A673 (cell line): Measurements from ENCODE around the gene RFPL4A.

Experiments
- EZH2 ChIP-seq: fragments of 200-600 bp; sonication (generic); IDR thresholded peaks from 2 replicates; pipeline ENCODE4 v1.6.1; 2017; ENCODE audit warnings: borderline replicate concordance, low read depth, mild to moderate bottlenecking, mixed read lengths, antibody characterized with exemption, low read length; ENCODE audit not compliant: poor library complexity, severe bottlenecking
- TF ChIP-seq, protein P1 (sequence below): fragments of 300-800, 200-600 bp; sonication (generic); conservative IDR thresholded peaks from 2 replicates; pipeline ENCODE4 v1.5.1; 2017; ENCODE audit warnings: low read depth, mild to moderate bottlenecking, antibody characterized with exemption, low read length, moderate library complexity, mixed read lengths

DNA sequence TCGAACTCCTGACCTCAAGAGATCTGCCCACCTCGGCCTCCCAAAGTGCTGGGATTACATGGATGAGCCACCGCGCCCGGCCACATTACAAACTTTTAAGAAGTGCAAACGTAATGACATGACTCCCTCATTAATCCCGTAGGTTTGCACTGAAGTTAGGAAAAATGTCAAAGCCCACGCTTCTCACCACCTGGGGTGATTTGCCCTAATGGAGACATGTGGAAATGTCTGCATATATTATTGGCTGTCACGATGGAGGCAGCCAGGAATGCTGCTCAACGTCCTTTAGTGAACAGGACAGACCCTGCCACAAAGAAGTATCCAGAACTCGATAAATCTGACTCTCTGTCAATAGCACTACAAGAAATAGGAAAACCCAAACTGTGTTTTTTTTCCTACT, 41.6 kb upstream of the RFPL4A start:
- TF ChIP-seq, protein P1, sequence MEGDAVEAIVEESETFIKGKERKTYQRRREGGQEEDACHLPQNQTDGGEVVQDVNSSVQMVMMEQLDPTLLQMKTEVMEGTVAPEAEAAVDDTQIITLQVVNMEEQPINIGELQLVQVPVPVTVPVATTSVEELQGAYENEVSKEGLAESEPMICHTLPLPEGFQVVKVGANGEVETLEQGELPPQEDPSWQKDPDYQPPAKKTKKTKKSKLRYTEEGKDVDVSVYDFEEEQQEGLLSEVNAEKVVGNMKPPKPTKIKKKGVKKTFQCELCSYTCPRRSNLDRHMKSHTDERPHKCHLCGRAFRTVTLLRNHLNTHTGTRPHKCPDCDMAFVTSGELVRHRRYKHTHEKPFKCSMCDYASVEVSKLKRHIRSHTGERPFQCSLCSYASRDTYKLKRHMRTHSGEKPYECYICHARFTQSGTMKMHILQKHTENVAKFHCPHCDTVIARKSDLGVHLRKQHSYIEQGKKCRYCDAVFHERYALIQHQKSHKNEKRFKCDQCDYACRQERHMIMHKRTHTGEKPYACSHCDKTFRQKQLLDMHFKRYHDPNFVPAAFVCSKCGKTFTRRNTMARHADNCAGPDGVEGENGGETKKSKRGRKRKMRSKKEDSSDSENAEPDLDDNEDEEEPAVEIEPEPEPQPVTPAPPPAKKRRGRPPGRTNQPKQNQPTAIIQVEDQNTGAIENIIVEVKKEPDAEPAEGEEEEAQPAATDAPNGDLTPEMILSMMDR, result no peak
- TF ChIP-seq EZH2, result no peak
